Testis (tissue), 3 donors: Measurements from ENCODE around the gene ELOA. TPM values are rescaled to one million over a fixed set of nuclear protein-coding genes. Genes with fewer than 3 reads are reported as not detected.

Source experiments
- DNase-seq: peaks from one replicate; pipeline ENCODE4 v3.0.0-alpha.2; 2019
- H3K27ac ChIP-seq, 2 donors: fragments of 200-600 bp; sonication (generic); one replicate each; pipeline ENCODE4 v1.5.1; 2019
- H3K27me3 ChIP-seq: fragments of 200-600 bp; sonication (generic); one replicate; pipeline ENCODE4 v1.5.1; 2019
- H3K36me3 ChIP-seq: fragments of 200-600 bp; sonication (generic); one replicate; pipeline ENCODE4 v1.5.1; 2017; ENCODE audit warnings: low read depth; ENCODE audit errors: missing control alignments
- H3K4me1 ChIP-seq: fragments of 200-600 bp; sonication (generic); one replicate; pipeline ENCODE4 v1.5.1; 2019
- H3K4me3 ChIP-seq, 2 donors: fragments of 200-600 bp; sonication (generic); one replicate each; pipeline ENCODE4 v1.5.1; 2017 to 2019
- H3K9me3 ChIP-seq: fragments of 200-600 bp; sonication (generic); one replicate; pipeline ENCODE4 v1.5.1; 2017
- CTCF ChIP-seq, 3 experiments: fragments of 450-650 bp in 2 of 3; fragments of 200-600 bp in 1 of 3; sonication (generic) in 1 of 3; IDR thresholded peaks; one replicate each; pipeline ENCODE4 v1.5.1; 2016 to 2019; ENCODE audit warnings: antibody characterized with exemption in 3 of 3, mild to moderate bottlenecking in 2 of 3, moderate library complexity in 1 of 3
- POLR2A ChIP-seq: fragments of 450-650 bp; IDR thresholded peaks from one replicate; pipeline ENCODE4 v1.6.1; 2017; ENCODE audit warnings: antibody characterized with exemption, mild to moderate bottlenecking, moderate library complexity
- WGBS, 2 donors: methylation state at CpG; one replicate each; pipeline ENCODE4 v1.1.5; 2018; 5-methylcytosine and 5-hydroxymethylcytosine counted together
- intact Hi-C: fragments of 100-400 bp; cut with DNase I; formaldehyde crosslinking; loops from one replicate; pipeline ENCODE4 v1.15.1; 2023; ENCODE audit warnings: low total_unique reads
- polyA plus RNA-seq: library from polyadenylated mRNA; stranded (reverse); fragments of 350-450 nt; fragmentation: Illumina TruSeq; extraction: RNeasy Lipid Tissue Mini Kit (QIAGEN cat#74804); gene quantifications from one replicate; pipeline ENCODE4 v1.2.3, GENCODE V29; 2014; ENCODE audit warnings: low read depth, low replicate concordance; ENCODE audit not compliant: insufficient read depth
- total RNA-seq, 2 donors: library from RNA; depleted of rRNA; stranded (reverse); fragments of >200 nt; gene quantifications; one replicate each; pipeline ENCODE4 v1.2.3, GENCODE V29; 2016

Gene ELOA
- total and polyA plus RNA-seq, 3 donors from 2014 or later = 38.7 to 51.3 (median 41.9) TPM

- no peaks in the 10 kb centered on the region for H3K9me3 ChIP-seq
- intact Hi-C loops = no loop called here
- 41 to 65% methylated on average over 6 of the region's 6 CpGs for WGBS, 2 donors
- H3K27me3 ChIP-seq = no peaks in the 10 kb centered on the region
- no peak overlapping the region for H3K4me3 ChIP-seq
- TF ChIP-seq CTCF (IDR thresholded peaks at IDR 0.05) (no peak), POLR2A (no peak)
- peaks cover 19% of the 10 kb centered on the region for H3K4me1 ChIP-seq
- no peak for DNase-seq
- H3K36me3 ChIP-seq = no peaks in the 10 kb centered on the region
- H3K27ac ChIP-seq = no peak overlapping the region
These were observed 46.8 kb upstream of the ELOA start for GRCh38 chr1:23696335-23696989.

GRCh38 chr1:23698466-23698865, 44.8 kb upstream of the ELOA start:
- Histone ChIP-seq H3K9me3 (no peaks in the 10 kb centered on the region), H3K36me3 (no peaks in the 10 kb centered on the region), H3K27ac (no peak overlapping the region), H3K27me3 (no peaks in the 10 kb centered on the region), H3K4me3 (no peak overlapping the region), H3K4me1 (peaks cover 13% of the 10 kb centered on the region)
- 64 to 68% methylated on average over 5 of the region's 5 CpGs for WGBS, 2 donors
- intact Hi-C loops = no loop called here
- TF ChIP-seq POLR2A (no peak), CTCF (IDR thresholded peaks at IDR 0.05) (no peak)
- DNase-seq = no peak

- Histone ChIP-seq H3K4me1 (peaks cover 7% of the 10 kb centered on the region), H3K4me3 (no peak overlapping the region), H3K9me3 (no peaks in the 10 kb centered on the region), H3K36me3 (no peaks in the 10 kb centered on the region), H3K27me3 (no peaks in the 10 kb centered on the region), H3K27ac (no peak overlapping the region)
- intact Hi-C loops = no loop called here
- 80 to 83% methylated on average over 7 of the region's 7 CpGs for whole genome bisulfite sequencing, 2 donors
- TF ChIP-seq CTCF (IDR thresholded peaks at IDR 0.05) = no peak
- no peak for DNase-seq
These were observed 43.7 kb upstream of the ELOA start for GRCh38 chr1:23699280-23700179.

- Histone ChIP-seq H3K9me3 (no peaks in the 10 kb centered on the region), H3K27ac (no peak overlapping the region), H3K27me3 (no peaks in the 10 kb centered on the region), H3K4me1 (peaks cover 7% of the 10 kb centered on the region), H3K4me3 (no peak overlapping the region), H3K36me3 (no peaks in the 10 kb centered on the region)
- WGBS, 2 donors = 100% methylated on average over 2 of the region's 2 CpGs
- TF ChIP-seq CTCF (IDR thresholded peaks at IDR 0.05) (no peak), POLR2A (no peak)
- no peak for DNase-seq
- intact Hi-C loops = no loop called here
These were observed 42.0 kb upstream of the ELOA start for GRCh38 chr1:23701310-23701709.
